ENCODE data around the gene ZNF296.

The ZNF296 gene

DNA sequence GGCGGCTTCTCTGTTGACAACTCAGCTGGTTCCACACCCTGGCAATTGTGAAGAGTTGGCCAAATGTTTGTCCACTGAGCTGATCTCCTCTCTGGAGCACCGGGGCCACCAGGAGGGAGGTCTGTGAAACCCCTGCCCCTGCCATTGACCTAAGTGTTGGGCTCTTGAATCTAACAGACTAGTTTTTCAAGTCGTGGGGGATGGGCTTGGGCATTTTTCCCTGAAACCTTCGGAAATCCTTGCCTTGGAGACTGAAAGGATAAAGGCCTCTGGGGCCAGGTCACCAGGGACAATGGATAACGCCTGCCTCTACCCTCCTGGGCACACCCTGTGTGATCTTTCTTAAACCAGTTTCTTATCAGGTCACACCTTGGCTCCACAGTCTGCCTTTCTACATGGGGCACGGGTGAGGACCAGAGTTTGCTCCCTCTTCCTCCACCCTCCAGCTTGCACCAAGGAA is 3.7 kb upstream of the ZNF296 start:
- DNase-seq (ENCODE audit: low read depth) = no peak

GRCh38 chr19:45079063-45079910 is 3.0 kb upstream of the ZNF296 start, which contains the start of gene GEMIN7:
Gene GEMIN7 (plus strand): TSS chr19:45079260. CDS start chr19:45090115, 10,855 bp downstream.
- DNase-seq (ENCODE audit: low read depth) = peak; percentile 50

DNA sequence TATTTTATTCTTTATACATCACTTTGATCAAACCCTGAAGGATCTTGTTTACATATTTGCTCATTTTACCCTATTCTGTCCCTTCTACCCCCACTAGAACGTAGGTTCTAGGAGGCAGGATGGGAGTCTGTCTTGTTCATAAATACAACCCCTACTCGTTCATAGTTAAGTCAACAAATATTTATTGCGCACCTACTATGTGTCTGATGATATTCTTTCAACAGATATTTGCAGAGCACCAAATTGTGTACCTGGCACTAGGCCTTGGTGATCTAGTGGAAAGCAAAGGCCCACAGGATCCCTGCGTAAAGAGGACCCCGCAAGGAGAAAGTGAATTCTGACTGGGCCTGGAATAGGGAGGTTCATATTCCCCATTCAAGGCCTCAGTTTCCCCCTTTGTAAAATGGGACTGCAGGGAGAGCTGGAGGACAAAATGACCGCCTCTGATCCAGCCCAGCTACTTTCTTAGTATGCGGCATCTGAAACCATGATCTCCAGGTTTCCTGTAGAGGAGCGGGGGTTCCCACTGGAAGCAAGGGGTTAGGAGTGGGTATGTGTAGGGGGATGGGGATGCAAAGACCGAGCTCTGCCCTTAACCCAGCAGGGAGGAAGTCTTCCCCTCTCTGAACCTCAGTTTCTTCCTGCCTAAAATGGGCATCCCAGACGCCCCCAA is 2.2 kb upstream of the ZNF296 start:
- no peak for DNase-seq (ENCODE audit: low read depth)

DNA sequence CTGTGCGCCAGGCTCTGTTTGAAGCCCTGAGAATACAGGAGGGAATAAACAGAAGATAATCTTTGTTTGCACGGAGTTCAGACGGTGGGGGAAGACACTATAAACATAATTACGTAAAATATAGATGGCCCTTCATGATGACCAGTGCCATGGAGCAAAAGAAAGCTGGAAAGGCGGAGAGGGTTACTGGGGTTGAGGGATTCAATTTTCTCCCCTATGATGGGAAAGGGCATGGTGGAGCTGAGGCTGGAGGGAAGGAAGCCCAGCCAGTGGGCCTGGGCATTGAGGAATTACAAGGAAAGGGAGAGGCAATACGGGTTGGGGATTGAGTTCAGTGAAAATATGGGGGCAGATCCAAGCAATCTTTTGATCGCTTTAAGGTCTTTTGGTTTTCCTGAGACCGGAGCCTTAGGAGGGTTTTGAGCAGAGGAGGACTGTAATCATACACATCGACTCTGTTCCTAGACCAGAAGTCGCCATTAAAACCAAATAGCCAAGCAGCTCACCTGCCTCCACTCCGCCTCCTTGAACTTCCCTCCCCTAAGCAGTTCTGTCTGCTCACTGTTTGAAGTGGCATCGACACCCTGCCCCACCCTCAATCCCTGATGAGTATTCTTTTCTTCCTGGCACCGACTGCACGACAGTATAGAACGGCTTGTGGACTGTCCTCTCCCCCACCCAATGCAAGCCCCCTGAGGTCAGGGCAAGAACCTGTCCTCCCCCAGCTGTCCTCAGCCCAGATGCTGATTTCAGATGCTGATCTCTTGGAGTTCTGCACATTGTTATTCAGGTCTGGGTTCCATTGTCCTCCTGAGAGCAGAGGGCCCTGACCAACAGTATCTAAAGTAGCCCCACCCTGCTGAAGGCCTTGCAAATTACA is 813 bp upstream of the ZNF296 start:
- no peak for DNase-seq (ENCODE audit: low read depth)

DNA sequence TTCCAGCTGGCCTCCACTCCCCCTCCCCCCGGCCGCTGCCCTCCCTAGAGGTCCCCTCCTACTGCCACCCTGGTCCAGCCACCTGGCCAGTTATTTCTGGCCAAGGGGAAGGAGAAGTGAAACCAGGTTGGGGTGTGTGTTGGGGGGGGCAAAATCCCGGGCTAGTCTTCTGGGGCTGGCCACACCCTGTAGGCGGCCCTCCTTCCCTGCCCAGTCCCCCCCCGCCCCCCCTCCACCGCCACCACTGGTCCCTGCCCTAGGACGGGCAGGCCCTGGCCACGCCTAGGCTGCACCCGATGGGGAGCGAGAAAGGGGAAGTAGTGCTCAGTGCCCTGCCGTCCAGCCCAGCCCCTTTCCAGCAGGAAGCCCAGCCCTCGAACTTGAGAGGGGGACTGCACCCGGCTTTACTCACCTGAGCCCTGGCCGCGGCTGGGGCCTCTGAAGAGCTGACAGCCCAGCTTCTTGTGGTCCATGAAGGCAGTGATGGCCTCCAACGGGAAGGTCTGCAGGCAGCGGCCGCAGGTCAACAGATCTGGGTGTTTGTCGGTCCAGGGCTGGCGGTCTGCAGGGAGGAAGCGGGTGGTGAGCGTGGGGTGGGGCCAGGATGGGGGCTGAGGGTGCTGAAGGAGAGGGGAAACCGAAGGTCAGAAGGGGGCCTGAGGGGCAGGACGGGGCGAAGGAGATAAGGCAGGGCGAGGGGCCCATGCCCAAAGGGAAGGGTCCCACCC is 813 bp downstream of the ZNF296 start:
- no peak for DNase-seq (ENCODE audit: low read depth)

DNA sequence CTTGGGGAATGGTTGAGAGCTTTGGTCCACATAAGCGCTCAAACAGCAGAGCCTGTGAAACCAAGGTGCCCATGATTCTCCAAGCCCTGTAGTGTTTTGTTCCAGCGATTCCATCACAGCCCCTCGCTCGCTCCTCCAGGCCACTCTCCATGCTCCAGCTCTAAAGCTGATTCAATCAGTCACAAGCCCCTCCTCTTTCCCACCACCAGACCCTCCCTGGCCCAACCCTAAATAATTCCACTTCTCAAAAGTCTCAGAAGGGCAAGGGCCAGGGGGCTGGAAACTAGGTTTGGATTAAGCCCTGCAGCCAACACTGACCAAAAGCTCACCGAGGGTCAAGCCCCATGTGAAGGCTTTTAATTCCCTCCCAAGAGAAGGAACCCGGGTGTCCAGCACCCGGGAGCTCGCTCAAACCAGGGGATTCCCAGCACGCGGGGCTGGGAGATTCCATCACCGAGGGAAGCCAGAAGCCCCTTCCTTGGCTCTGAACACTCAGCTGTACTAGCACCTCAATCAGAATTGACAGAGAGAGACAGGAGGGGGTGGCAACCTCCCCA is 1.5 kb downstream of the ZNF296 start:
- DNase-seq (ENCODE audit: low read depth) = no peak

- DNase-seq (ENCODE audit: low read depth) = no peak
Measured at GRCh38 chr19:45071969-45072790, 4.1 kb downstream of the ZNF296 start.

DNA sequence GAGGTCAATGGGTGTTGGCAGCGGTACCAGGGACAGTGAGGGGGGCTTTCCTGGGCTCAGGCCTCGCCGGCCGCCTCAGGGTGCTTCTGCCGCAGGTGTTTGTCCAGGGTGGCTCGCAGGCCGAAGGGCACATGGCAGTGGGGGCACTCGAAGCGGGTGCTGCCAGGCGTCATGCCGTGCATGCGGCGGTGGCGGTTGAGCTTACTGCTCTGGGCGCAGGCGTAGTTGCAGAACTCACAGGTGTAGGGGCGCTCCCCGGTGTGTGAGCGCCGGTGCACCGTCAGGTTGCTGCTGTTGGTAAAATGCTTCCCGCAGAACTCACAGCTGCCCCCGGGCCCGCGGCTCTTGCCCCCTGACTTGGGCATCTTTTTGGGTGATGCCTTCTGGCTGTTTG is 4.7 kb downstream of the ZNF296 start:
- no peak for DNase-seq (ENCODE audit: low read depth)

GRCh38 chr19:45070861-45071544 is 5.3 kb downstream of the ZNF296 start:
- no peak for DNase-seq (ENCODE audit: low read depth)

GRCh38 chr19:45070214-45070613 is 6.1 kb downstream of the ZNF296 start:
- DNase-seq (ENCODE audit: low read depth) = no peak

DNA sequence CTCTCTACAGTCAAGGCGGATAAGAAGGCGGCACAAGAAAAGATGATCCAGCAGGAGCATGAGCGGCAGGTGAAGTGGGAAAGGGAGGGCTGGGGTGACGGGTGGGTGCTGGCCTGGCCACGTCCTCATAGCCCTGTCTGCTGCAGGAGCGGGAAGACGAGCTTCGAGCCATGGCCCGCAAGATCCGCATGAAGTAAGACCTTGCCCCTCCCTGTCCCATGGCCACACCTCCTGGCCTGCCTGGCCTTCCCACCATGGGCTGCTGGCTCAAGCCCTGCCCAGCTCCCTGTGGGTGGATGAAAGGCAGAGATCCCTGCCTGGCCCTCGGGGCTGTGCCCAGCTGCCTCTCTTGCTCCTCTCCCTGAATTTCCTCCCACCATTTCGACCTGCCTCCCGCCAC is 7.2 kb downstream of the ZNF296 start:
- DNase-seq (ENCODE audit: low read depth) = no peak

DNA sequence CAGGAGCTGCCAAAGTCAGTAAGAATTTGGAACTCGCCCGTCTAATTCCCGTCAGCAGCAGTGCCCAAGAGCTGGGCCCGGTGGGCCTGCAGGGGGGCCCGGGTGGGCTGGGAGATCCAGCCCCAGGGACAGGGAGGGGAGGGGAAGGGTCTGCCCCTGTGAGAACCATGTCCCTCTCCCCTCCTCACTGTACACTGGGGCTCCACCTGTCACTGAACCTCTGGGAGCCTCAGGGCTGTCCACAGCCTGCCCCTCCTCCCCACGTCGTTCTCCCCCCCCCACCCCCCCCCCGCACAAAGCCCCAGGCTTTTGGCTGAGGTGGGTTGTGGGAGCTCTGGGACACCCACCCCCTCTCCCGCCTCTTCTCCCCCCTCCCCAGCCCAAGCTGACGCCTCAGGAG is 8.2 kb downstream of the ZNF296 start:
- no peak for DNase-seq (ENCODE audit: low read depth)

DNA sequence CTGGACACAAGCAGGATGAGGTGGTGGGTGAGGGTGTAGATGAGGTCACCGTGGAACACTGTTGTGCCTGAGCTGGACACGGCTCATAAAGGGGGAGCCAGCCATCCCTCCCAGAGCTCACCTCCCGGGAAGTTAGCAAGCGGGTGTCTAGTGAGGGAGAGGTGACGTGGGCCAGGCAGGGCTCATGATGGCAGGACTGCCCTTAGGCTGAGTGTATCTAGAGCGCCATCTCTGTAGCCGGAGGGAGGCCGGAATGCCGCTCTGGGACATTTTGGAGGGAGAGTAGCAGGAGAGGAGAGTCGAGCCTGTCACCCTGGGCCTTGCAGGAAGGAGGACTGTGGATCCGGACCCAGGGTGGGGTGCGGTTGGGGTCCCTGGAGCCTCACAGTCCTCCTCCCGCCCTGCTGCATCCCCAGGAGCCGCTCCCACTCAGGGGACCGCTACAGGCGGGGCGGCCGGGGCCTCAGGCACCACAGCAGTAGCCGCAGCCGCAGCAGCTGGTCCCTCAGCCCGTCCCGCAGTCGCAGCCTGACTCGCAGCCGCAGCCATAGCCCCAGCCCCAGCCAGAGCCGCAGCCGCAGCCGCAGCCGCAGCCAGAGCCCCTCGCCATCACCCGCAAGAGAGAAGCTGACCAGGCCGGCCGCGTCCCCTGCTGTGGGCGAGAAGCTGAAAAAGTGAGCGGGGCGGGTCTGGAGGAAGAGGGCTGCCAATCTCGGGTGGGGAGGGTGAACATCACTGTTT is 9.2 kb downstream of the ZNF296 start:
- DNase-seq (ENCODE audit: low read depth) = no peak

DNA sequence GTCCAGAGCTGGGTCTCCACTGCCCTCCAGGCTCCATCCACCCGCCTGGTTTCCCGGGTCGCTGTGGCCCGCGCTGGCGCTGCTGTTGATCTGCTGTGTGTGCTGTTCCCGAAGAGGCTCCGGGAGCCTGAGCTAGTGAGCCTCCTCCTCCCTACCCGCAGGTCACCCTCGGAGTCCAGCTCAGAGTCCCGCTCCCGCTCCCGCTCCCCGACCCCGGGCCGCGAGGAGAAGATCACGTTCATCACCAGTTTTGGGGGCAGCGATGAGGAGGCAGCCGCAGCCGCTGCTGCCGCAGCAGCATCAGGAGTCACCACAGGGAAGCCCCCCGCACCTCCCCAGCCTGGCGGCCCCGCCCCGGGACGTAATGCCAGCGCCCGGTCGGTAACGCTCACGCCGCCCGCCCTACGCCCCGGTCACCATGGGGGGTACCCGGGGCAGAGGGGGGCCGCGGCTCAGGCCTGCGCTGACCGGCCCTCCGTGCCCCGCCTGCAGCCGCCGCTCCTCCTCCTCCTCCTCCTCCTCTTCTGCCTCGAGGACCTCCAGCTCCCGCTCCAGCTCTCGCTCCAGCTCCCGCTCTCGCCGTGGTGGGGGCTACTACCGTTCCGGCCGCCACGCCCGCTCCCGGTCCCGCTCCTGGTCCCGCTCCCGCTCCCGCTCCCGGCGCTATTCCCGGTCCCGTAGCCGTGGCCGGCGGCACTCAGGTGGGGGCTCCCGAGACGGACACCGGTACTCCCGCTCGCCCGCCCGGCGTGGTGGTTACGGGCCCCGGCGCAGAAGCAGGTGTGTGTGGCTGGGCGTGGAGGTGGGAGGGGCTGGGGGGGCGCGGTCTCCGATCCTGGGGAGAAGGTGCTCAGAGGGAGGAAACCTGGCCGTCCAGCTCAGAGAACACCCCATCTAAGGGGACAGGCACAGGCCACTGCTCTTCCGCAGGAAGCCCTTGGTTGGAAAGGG is 12.2 kb downstream of the ZNF296 start:
- no peak for DNase-seq (ENCODE audit: low read depth)

GRCh38 chr19:45061965-45062364 is 14.3 kb downstream of the ZNF296 start:
- DNase-seq (ENCODE audit: low read depth) = no peak

- DNase-seq (ENCODE audit: low read depth) = peak; percentile 75
Measured at GRCh38 chr19:45059258-45059965, 16.9 kb downstream of the ZNF296 start.

- no peak for DNase-seq (ENCODE audit: low read depth)
Measured at GRCh38 chr19:45058622-45059159, 17.6 kb downstream of the ZNF296 start.

Measured in stimulated activated CD8-positive, alpha-beta memory T cell treated with anti-CD3 and anti-CD28 coated beads, Interleukin-15, amount 100 ng/mL, for 1 hour (primary cell).